IMR-90 (cell line): ENCODE data around the gene PERM1. TPM values are rescaled to one million over a fixed set of nuclear protein-coding genes. Genes with fewer than 3 reads are reported as not detected.
A peak's percentile ranks its signal among the peaks of the same experiment; 100 is the strongest.

ENCODE experiments used
- ATAC-seq: fragments of 200-7000 bp; cut with Tn5 transposase; 2 replicates; pipeline ENCODE4 v1.9.1; 2020; ENCODE audit warnings: low read depth, mild to moderate bottlenecking, moderate library complexity
- BruUV-seq: library from RNA; stranded (reverse); fragments of 400-500 nt; replicated peaks from 2 replicates; lab custom pipeline; 2021; lab: Mats Ljungman, UMichigan
- CTCF ChIA-PET: fragments of 300-600 bp; formaldehyde crosslinking; extraction: SDS; loops from one replicate; lab custom pipeline; 2021; ENCODE audit warnings: antibody characterized with exemption; lab: Yijun Ruan, JAX
- POLR2A ChIA-PET: fragments of 300-600 bp; sonication (Branson Sonifier 250); formaldehyde crosslinking; loops from one replicate; lab custom pipeline; 2022; ENCODE audit warnings: antibody characterized with exemption; ENCODE audit not compliant: unreplicated experiment; lab: Charles Lee
- DNase-seq: peaks from one replicate; pipeline ENCODE4 v3.0.0; 2013
- H2AFZ ChIP-seq: replicated peaks from 2 replicates; pipeline ENCODE3; 2013; ENCODE audit warnings: low read length, mild to moderate bottlenecking; ENCODE audit not compliant: poor library complexity
- H2AK5ac ChIP-seq: 2 replicates; pipeline ENCODE4 v1.6.1; 2013; ENCODE audit warnings: low read depth, low read length, inconsistent platforms
- H2AK9ac ChIP-seq: replicated peaks from 2 replicates; pipeline ENCODE3; 2013; ENCODE audit warnings: mild to moderate bottlenecking, low read depth, low read length, moderate library complexity; ENCODE audit not compliant: poor library complexity
- H2BK120ac ChIP-seq: 2 replicates; pipeline ENCODE4 v1.6.1; 2013; ENCODE audit warnings: low read depth, low read length, inconsistent platforms
- H2BK15ac ChIP-seq: 3 replicates; pipeline ENCODE4 v1.6.1; 2013; ENCODE audit warnings: low read depth, low read length, inconsistent platforms
- H2BK20ac ChIP-seq: 2 replicates; pipeline ENCODE4 v1.6.1; 2013; ENCODE audit warnings: low read depth, mild to moderate bottlenecking, inconsistent platforms, low read length, moderate library complexity
- H2BK5ac ChIP-seq: 2 replicates; pipeline ENCODE4 v1.6.1; 2013; ENCODE audit warnings: mild to moderate bottlenecking, low read depth, low read length, inconsistent platforms; ENCODE audit not compliant: poor library complexity, severe bottlenecking
- H3K14ac ChIP-seq: replicated peaks from 2 replicates; pipeline ENCODE4 v1.6.1; 2013; ENCODE audit warnings: low read depth, low read length, inconsistent platforms
- H3K18ac ChIP-seq: 2 replicates; pipeline ENCODE4 v1.6.1; 2013; ENCODE audit warnings: low read depth, low read length, control low read depth
- H3K23ac ChIP-seq: 2 replicates; pipeline ENCODE4 v1.6.1; 2013; ENCODE audit warnings: low read depth, low read length, inconsistent platforms
- H3K27ac ChIP-seq: 2 replicates; pipeline ENCODE4 v1.5.1; 2013; ENCODE audit warnings: mild to moderate bottlenecking, control low read depth, low read length; ENCODE audit not compliant: insufficient read depth
- H3K27me3 ChIP-seq: 2 replicates; pipeline ENCODE4 v1.6.1; 2013; ENCODE audit warnings: low read length; ENCODE audit not compliant: control insufficient read depth, insufficient read depth
- H3K36me3 ChIP-seq: 2 replicates; pipeline ENCODE4 v1.6.1; 2013; ENCODE audit warnings: low read length, mixed read lengths; ENCODE audit not compliant: control insufficient read depth, insufficient read depth
- H3K4ac ChIP-seq: 2 replicates; pipeline ENCODE4 v1.6.1; 2013; ENCODE audit warnings: low read depth, low read length, inconsistent platforms
- H3K4me1 ChIP-seq: 2 replicates; pipeline ENCODE4 v1.6.1; 2013; ENCODE audit warnings: low read length, mixed read lengths; ENCODE audit not compliant: control insufficient read depth, insufficient read depth
- H3K4me2 ChIP-seq: 2 replicates; pipeline ENCODE4 v1.6.1; 2013; ENCODE audit warnings: low read depth, mild to moderate bottlenecking, control low read depth, low read length, moderate library complexity
- H3K4me3 ChIP-seq: 2 replicates; pipeline ENCODE4 v1.5.1; 2013; ENCODE audit warnings: low read depth, mild to moderate bottlenecking, control low read depth, low read length, moderate library complexity; ENCODE audit not compliant: insufficient read depth
- H3K56ac ChIP-seq: 2 replicates; pipeline ENCODE4 v1.6.1; 2013; ENCODE audit warnings: low read length, inconsistent platforms; ENCODE audit not compliant: insufficient read depth; ENCODE audit errors: extremely low read depth
- H3K79me1 ChIP-seq, 2 experiments: 2 replicates each; pipeline ENCODE4 v1.6.1; 2013; ENCODE audit warnings: low read length in 2 of 2, inconsistent platforms in 1 of 2, low read depth in 1 of 2
- H3K9ac ChIP-seq: 2 replicates; pipeline ENCODE4 v1.6.1; 2013; ENCODE audit warnings: low read depth, low read length, control low read depth
- H3K9me1 ChIP-seq: 2 replicates; pipeline ENCODE4 v1.6.1; 2013; ENCODE audit warnings: low read length, inconsistent platforms; ENCODE audit not compliant: insufficient read depth
- H3K9me3 ChIP-seq: 2 replicates; pipeline ENCODE4 v1.6.1; 2013; ENCODE audit warnings: low read length; ENCODE audit not compliant: control insufficient read depth, insufficient read depth
- H4K20me1 ChIP-seq: 2 replicates; pipeline ENCODE4 v1.6.1; 2013; ENCODE audit warnings: low read length, inconsistent platforms; ENCODE audit not compliant: insufficient read depth
- H4K5ac ChIP-seq: 2 replicates; pipeline ENCODE4 v1.6.1; 2013; ENCODE audit warnings: mild to moderate bottlenecking, low read depth, low read length, control low read depth
- H4K8ac ChIP-seq, 2 experiments: 2 replicates each; pipeline ENCODE4 v1.6.1; 2013; ENCODE audit warnings: low read depth in 2 of 2, low read length in 2 of 2, control low read depth in 1 of 2, inconsistent platforms in 1 of 2
- H4K91ac ChIP-seq: 2 replicates; pipeline ENCODE4 v1.6.1; 2013; ENCODE audit warnings: low read depth, low read length, inconsistent platforms; ENCODE audit not compliant: insufficient read depth
- BHLHE40 ChIP-seq: fragments of 150-350 bp; IDR thresholded peaks from 2 replicates; pipeline ENCODE4 v1.6.1; 2016; ENCODE audit warnings: mild to moderate bottlenecking, low read depth, low read length
- CEBPB ChIP-seq: IDR thresholded peaks from 2 replicates; pipeline ENCODE4 v1.6.1; 2012; ENCODE audit warnings: low read depth, low read length, improper control_type of control experiment
- CHD1 ChIP-seq: IDR thresholded peaks from 2 replicates; pipeline ENCODE4 v1.6.1; 2012; ENCODE audit warnings: low read depth, low read length, improper control_type of control experiment
- FOS ChIP-seq: fragments of 150-350 bp; IDR thresholded peaks from 2 replicates; pipeline ENCODE4 v1.6.1; 2016; ENCODE audit warnings: low read depth, low read length
- MAFK ChIP-seq: IDR thresholded peaks from 2 replicates; pipeline ENCODE4 v1.6.1; 2012; ENCODE audit warnings: low read depth, low read length, improper control_type of control experiment
- MAZ ChIP-seq: IDR thresholded peaks from 2 replicates; pipeline ENCODE4 v1.6.1; 2012; ENCODE audit warnings: low read depth, mild to moderate bottlenecking, low read length, improper control_type of control experiment, moderate library complexity, borderline replicate concordance
- MXI1 ChIP-seq: IDR thresholded peaks from 2 replicates; pipeline ENCODE4 v1.6.1; 2012; ENCODE audit warnings: low read depth, mild to moderate bottlenecking, low read length, moderate library complexity, borderline replicate concordance
- POLR2A ChIP-seq: IDR thresholded peaks from 2 replicates; pipeline ENCODE4 v1.6.1; 2012; ENCODE audit warnings: mild to moderate bottlenecking, low read depth, low read length
- RAD21 ChIP-seq: IDR thresholded peaks from 2 replicates; pipeline ENCODE4 v1.6.1; 2012; ENCODE audit warnings: low read length, improper control_type of control experiment
- RCOR1 ChIP-seq: IDR thresholded peaks from 2 replicates; pipeline ENCODE4 v1.6.1; 2012; ENCODE audit warnings: mild to moderate bottlenecking, low read length, improper control_type of control experiment; ENCODE audit not compliant: insufficient replicate concordance
- RFX5 ChIP-seq: IDR thresholded peaks from 2 replicates; pipeline ENCODE4 v1.8.0; 2012; ENCODE audit warnings: low read depth, mild to moderate bottlenecking, low read length, moderate library complexity
- SMC3 ChIP-seq: fragments of 150-350 bp; IDR thresholded peaks from 2 replicates; pipeline ENCODE4 v1.6.1; 2016; ENCODE audit warnings: low read depth, mild to moderate bottlenecking, antibody characterized with exemption, low read length, moderate library complexity
- WGBS, 2 experiments: methylation state at CpG; one replicate each; pipeline versions ENCODE4 v1.1.5 to v1.1.7; 2013; ENCODE audit warnings: missing lambda C conversion rate in 2 of 2; ENCODE audit not compliant: insufficient read length in 1 of 2; ENCODE audit errors: extremely low coverage in 2 of 2; 5-methylcytosine and 5-hydroxymethylcytosine counted together
- dilution Hi-C: fragments of 300-500 bp; cut with HindIII; formaldehyde crosslinking; loops from one replicate; pipeline ENCODE4 v1.14.3; 2018; ENCODE audit warnings: low sequenced_read_pairs; ENCODE audit not compliant: unreplicated experiment
- in situ Hi-C: fragments of 300-500 bp; cut with MboI; formaldehyde crosslinking; loops from 3 replicates; pipeline ENCODE4 v1.14.3; 2019; ENCODE audit warnings: low sequenced_read_pairs, inconsistent platforms, mixed read lengths
- intact Hi-C: fragments of 100-400 bp; cut with micrococcal nuclease; formaldehyde crosslinking; loops from 2 replicates; pipeline ENCODE4 v1.10.0; 2022
- polyA plus RNA-seq, 3 experiments: library from polyadenylated mRNA; depleted of rRNA; stranded (reverse); fragments of >200 nt; gene quantifications; 2 replicates each; pipeline ENCODE4 v1.2.3, GENCODE V29; 2012; ENCODE audit warnings: low replicate concordance in 1 of 3
- total RNA-seq: library from RNA; depleted of rRNA; stranded (reverse); fragments of >200 nt; gene quantifications from 2 replicates; pipeline ENCODE4 v1.2.3, GENCODE V29; 2012
- TF ChIP-seq, protein P1 (sequence below): conservative IDR thresholded peaks from 2 replicates; pipeline ENCODE4 v1.5.1; 2012; ENCODE audit warnings: mild to moderate bottlenecking, low read depth, low read length, improper control_type of control experiment
- TF ChIP-seq, protein P2 (sequence below): fragments of 150-350 bp; IDR thresholded peaks from 2 replicates; pipeline ENCODE4 v1.6.1; 2016; ENCODE audit warnings: low read depth, mild to moderate bottlenecking, low read length, moderate library complexity, borderline replicate concordance
- TF ChIP-seq, protein P3 (sequence below): fragments of 150-350 bp; IDR thresholded peaks from 2 replicates; pipeline ENCODE4 v1.6.1; 2017; ENCODE audit warnings: mild to moderate bottlenecking, antibody characterized with exemption, low read length, low read depth

PERM1 gene
- total and polyA plus RNA-seq, 2 of the 4 experiments (the other 2 are of a cell fraction) = not detected

DNA sequence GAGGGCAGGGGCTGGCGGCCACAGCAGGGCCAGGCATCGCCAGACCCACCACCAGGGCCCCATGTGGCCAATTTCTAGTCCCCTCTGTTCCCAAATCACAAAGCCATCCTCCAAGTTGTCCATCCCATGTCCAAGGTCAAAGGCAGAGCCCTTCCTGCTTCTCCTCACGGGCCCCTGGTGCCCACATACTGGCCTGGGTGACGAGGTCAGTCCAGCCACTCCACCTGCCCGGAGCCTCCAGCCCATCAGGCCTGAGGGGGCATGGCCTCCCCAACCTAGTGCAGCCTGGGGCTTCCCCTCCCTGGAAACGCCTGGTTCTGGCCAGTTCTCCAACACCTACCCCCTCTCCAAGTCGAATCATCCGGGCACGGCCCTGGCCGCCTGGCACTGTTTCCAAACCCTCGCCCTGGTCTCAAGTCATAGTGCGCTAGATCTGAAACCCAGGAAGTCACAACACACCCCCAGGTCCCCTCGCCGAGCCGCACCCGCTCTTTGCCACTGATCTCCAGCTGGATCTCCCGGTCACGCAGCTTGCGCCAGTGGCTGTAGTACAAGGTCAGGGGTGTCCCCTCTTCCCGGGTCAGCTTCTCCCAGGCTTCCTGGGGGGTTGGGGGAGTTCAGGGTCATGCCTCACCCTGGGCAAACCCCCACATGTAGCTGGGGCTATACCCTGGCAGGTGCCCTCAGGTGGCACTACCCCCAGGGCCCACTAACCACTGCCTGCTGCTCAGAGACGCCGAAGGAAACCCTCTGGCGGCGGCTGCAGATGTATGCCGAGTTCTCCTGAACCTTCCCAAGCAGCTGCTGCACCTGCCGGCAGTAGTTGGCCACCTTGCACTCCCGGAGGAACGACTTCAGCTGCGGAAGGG lies 36.0 kb downstream of the PERM1 start:
- no peak overlapping the region; the same call in 1 of the 2 replicates for H2AK5ac ChIP-seq
- ATAC-seq = no peak
- H3K14ac ChIP-seq = no peak overlapping the region
- in situ Hi-C loops = no loop called here
- H2BK20ac ChIP-seq = no peak overlapping the region
- peaks cover 52% of the 10 kb centered on the region for H3K36me3 ChIP-seq
- no peak overlapping the region for H2BK15ac ChIP-seq
- H3K23ac ChIP-seq = no peak overlapping the region
- H2BK120ac ChIP-seq = no peak overlapping the region
- TF ChIP-seq, protein P1, sequence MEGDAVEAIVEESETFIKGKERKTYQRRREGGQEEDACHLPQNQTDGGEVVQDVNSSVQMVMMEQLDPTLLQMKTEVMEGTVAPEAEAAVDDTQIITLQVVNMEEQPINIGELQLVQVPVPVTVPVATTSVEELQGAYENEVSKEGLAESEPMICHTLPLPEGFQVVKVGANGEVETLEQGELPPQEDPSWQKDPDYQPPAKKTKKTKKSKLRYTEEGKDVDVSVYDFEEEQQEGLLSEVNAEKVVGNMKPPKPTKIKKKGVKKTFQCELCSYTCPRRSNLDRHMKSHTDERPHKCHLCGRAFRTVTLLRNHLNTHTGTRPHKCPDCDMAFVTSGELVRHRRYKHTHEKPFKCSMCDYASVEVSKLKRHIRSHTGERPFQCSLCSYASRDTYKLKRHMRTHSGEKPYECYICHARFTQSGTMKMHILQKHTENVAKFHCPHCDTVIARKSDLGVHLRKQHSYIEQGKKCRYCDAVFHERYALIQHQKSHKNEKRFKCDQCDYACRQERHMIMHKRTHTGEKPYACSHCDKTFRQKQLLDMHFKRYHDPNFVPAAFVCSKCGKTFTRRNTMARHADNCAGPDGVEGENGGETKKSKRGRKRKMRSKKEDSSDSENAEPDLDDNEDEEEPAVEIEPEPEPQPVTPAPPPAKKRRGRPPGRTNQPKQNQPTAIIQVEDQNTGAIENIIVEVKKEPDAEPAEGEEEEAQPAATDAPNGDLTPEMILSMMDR = no peak
- TF ChIP-seq FOS = no peak
- TF ChIP-seq RAD21 = no peak
- TF ChIP-seq, protein P2, sequence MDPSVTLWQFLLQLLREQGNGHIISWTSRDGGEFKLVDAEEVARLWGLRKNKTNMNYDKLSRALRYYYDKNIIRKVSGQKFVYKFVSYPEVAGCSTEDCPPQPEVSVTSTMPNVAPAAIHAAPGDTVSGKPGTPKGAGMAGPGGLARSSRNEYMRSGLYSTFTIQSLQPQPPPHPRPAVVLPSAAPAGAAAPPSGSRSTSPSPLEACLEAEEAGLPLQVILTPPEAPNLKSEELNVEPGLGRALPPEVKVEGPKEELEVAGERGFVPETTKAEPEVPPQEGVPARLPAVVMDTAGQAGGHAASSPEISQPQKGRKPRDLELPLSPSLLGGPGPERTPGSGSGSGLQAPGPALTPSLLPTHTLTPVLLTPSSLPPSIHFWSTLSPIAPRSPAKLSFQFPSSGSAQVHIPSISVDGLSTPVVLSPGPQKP = no peak
- TF ChIP-seq BHLHE40 = no peak
- TF ChIP-seq SMC3 = no peak
- TF ChIP-seq POLR2A = no peak
- no peak for TF ChIP-seq CHD1
- no peak for TF ChIP-seq RCOR1
- no peak for TF ChIP-seq CEBPB
- TF ChIP-seq, protein P3, sequence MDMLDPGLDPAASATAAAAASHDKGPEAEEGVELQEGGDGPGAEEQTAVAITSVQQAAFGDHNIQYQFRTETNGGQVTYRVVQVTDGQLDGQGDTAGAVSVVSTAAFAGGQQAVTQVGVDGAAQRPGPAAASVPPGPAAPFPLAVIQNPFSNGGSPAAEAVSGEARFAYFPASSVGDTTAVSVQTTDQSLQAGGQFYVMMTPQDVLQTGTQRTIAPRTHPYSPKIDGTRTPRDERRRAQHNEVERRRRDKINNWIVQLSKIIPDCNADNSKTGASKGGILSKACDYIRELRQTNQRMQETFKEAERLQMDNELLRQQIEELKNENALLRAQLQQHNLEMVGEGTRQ = no peak
- TF ChIP-seq MXI1 = no peak
- no peak for TF ChIP-seq MAFK
- no peak for TF ChIP-seq MAZ
- TF ChIP-seq RFX5 = no peak
- no peak overlapping the region for H3K27ac ChIP-seq
- H4K20me1 ChIP-seq = peaks cover 24% of the 10 kb centered on the region
- WGBS, 2 experiments = 92% methylated on average over 7 of the region's 29 CpGs; no CpG with 5 or more reads in 1 of the 2 experiments
- no peak overlapping the region for H4K5ac ChIP-seq
- H3K56ac ChIP-seq = no peak overlapping the region
- H3K9me3 ChIP-seq = no peaks in the 10 kb centered on the region
- H3K18ac ChIP-seq = no peak overlapping the region
- H3K4ac ChIP-seq = 0 out of 2 replicates have a peak overlapping the region, but pooled peaks have one; percentile 64
- no peak overlapping the region for H4K91ac ChIP-seq
- no peak overlapping the region for H3K9ac ChIP-seq
- no peak for DNase-seq
- H3K4me3 ChIP-seq = no peak overlapping the region
- no peak overlapping the region for H2BK5ac ChIP-seq
- H3K79me1 ChIP-seq = peaks cover 9 to 15% of the 10 kb centered on the region in 2 experiments
- no peaks in the 10 kb centered on the region for H3K27me3 ChIP-seq
- CTCF ChIA-PET = no interaction called here
- no peak overlapping the region for H2AFZ ChIP-seq
- peaks cover 7% of the 10 kb centered on the region for H3K9me1 ChIP-seq
- no TSS peak for BruUV-seq
- H4K8ac ChIP-seq = peak overlapping the region in 1 of 2 experiments; percentile 31; a peak in 1 of 4 replicates
- dilution Hi-C loops = no loop called here
- H3K4me2 ChIP-seq = no peak overlapping the region
- POLR2A ChIA-PET = no interaction called here
- intact Hi-C loops = no loop called here
- H3K4me1 ChIP-seq = peaks cover 31% of the 10 kb centered on the region
- no peak overlapping the region for H2AK9ac ChIP-seq
